ENCODE measurements around the gene MOB3A.

- TF ChIP-seq, protein P1, sequence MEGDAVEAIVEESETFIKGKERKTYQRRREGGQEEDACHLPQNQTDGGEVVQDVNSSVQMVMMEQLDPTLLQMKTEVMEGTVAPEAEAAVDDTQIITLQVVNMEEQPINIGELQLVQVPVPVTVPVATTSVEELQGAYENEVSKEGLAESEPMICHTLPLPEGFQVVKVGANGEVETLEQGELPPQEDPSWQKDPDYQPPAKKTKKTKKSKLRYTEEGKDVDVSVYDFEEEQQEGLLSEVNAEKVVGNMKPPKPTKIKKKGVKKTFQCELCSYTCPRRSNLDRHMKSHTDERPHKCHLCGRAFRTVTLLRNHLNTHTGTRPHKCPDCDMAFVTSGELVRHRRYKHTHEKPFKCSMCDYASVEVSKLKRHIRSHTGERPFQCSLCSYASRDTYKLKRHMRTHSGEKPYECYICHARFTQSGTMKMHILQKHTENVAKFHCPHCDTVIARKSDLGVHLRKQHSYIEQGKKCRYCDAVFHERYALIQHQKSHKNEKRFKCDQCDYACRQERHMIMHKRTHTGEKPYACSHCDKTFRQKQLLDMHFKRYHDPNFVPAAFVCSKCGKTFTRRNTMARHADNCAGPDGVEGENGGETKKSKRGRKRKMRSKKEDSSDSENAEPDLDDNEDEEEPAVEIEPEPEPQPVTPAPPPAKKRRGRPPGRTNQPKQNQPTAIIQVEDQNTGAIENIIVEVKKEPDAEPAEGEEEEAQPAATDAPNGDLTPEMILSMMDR (IDR thresholded peaks at IDR 0.05; ENCODE audit: low read length): no peak
- TF ChIP-seq EZH2 (optimal IDR thresholded peaks at IDR 0.05; ENCODE audit: low read depth, low read length): no peak
Observed at GRCh38 chr19:2047076-2047448, 49.1 kb downstream of the MOB3A start.
